Measurements from ENCODE around the gene NEDD4.

DNA sequence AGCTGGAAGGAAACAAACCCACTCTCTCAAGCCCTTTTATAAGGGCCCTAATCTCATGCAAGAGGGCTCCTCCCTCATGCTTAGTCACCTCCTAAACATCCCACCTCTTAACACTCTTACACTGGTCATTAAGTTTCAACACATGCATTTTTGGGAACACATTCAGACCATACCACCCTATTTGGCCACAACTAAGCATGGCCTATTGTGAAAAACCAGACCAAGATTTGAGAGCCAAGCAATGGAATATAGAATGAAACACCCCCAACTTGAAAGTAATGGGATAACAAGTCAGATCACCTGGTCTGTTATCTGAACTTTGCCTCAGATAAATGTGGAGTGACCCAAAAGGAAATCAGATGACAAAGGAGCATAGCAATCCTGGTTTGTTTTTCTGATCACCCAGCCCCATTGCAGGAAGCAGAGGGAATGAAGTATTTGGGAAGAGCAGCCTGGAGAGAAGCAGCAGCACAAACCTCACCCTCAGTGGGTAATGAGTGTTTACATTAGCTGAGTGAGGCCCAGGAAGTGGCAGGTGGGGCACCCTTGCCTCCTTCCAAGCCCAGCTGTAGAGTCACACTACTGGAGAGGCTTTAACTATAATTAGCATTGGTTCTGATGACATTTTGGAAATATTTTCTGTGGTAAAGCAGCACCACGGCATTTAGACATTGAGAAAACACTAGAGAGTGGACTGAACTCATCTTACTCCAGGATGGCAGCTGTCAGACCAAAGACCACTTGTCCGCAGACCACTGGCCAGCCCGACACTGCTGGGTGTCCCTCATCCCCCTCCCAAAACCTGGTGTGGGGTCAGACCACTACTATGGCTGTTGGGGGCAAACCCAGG is 201.6 kb downstream of the NEDD4 start:
- no peak for TF ChIP-seq CTCF (IDR thresholded peaks at IDR 0.05)
- no peak for TF ChIP-seq POLR2A (IDR thresholded peaks at IDR 0.05)
